IMR-90 (cell line): ENCODE data around the gene ZNF385C. TPM values are rescaled to one million over a fixed set of nuclear protein-coding genes. Genes with fewer than 3 reads are reported as not detected.

Source experiments
- ATAC-seq: fragments of 200-7000 bp; cut with Tn5 transposase; 2 replicates; pipeline ENCODE4 v1.9.1; 2020; ENCODE audit warnings: low read depth, mild to moderate bottlenecking, moderate library complexity
- BruUV-seq: library from RNA; stranded (reverse); fragments of 400-500 nt; replicated peaks from 2 replicates; lab custom pipeline; 2021; lab: Mats Ljungman, UMichigan
- CTCF ChIA-PET: fragments of 300-600 bp; formaldehyde crosslinking; extraction: SDS; loops from one replicate; lab custom pipeline; 2021; ENCODE audit warnings: antibody characterized with exemption; lab: Yijun Ruan, JAX
- POLR2A ChIA-PET: fragments of 300-600 bp; sonication (Branson Sonifier 250); formaldehyde crosslinking; loops from one replicate; lab custom pipeline; 2022; ENCODE audit warnings: antibody characterized with exemption; ENCODE audit not compliant: unreplicated experiment; lab: Charles Lee
- DNase-seq: peaks from one replicate; pipeline ENCODE4 v3.0.0; 2013
- H2AFZ ChIP-seq: replicated peaks from 2 replicates; pipeline ENCODE3; 2013; ENCODE audit warnings: low read length, mild to moderate bottlenecking; ENCODE audit not compliant: poor library complexity
- H2AK5ac ChIP-seq: 2 replicates; pipeline ENCODE4 v1.6.1; 2013; ENCODE audit warnings: low read depth, low read length, inconsistent platforms
- H2AK9ac ChIP-seq: replicated peaks from 2 replicates; pipeline ENCODE3; 2013; ENCODE audit warnings: mild to moderate bottlenecking, low read depth, low read length, moderate library complexity; ENCODE audit not compliant: poor library complexity
- H2BK120ac ChIP-seq: 2 replicates; pipeline ENCODE4 v1.6.1; 2013; ENCODE audit warnings: low read depth, low read length, inconsistent platforms
- H2BK15ac ChIP-seq: 3 replicates; pipeline ENCODE4 v1.6.1; 2013; ENCODE audit warnings: low read depth, low read length, inconsistent platforms
- H2BK20ac ChIP-seq: 2 replicates; pipeline ENCODE4 v1.6.1; 2013; ENCODE audit warnings: low read depth, mild to moderate bottlenecking, inconsistent platforms, low read length, moderate library complexity
- H2BK5ac ChIP-seq: 2 replicates; pipeline ENCODE4 v1.6.1; 2013; ENCODE audit warnings: mild to moderate bottlenecking, low read depth, low read length, inconsistent platforms; ENCODE audit not compliant: poor library complexity, severe bottlenecking
- H3K14ac ChIP-seq: replicated peaks from 2 replicates; pipeline ENCODE4 v1.6.1; 2013; ENCODE audit warnings: low read depth, low read length, inconsistent platforms
- H3K18ac ChIP-seq: 2 replicates; pipeline ENCODE4 v1.6.1; 2013; ENCODE audit warnings: low read depth, low read length, control low read depth
- H3K23ac ChIP-seq: 2 replicates; pipeline ENCODE4 v1.6.1; 2013; ENCODE audit warnings: low read depth, low read length, inconsistent platforms
- H3K27ac ChIP-seq: 2 replicates; pipeline ENCODE4 v1.5.1; 2013; ENCODE audit warnings: mild to moderate bottlenecking, control low read depth, low read length; ENCODE audit not compliant: insufficient read depth
- H3K27me3 ChIP-seq: 2 replicates; pipeline ENCODE4 v1.6.1; 2013; ENCODE audit warnings: low read length; ENCODE audit not compliant: control insufficient read depth, insufficient read depth
- H3K36me3 ChIP-seq: 2 replicates; pipeline ENCODE4 v1.6.1; 2013; ENCODE audit warnings: low read length, mixed read lengths; ENCODE audit not compliant: control insufficient read depth, insufficient read depth
- H3K4ac ChIP-seq: 2 replicates; pipeline ENCODE4 v1.6.1; 2013; ENCODE audit warnings: low read depth, low read length, inconsistent platforms
- H3K4me1 ChIP-seq: 2 replicates; pipeline ENCODE4 v1.6.1; 2013; ENCODE audit warnings: low read length, mixed read lengths; ENCODE audit not compliant: control insufficient read depth, insufficient read depth
- H3K4me2 ChIP-seq: 2 replicates; pipeline ENCODE4 v1.6.1; 2013; ENCODE audit warnings: low read depth, mild to moderate bottlenecking, control low read depth, low read length, moderate library complexity
- H3K4me3 ChIP-seq: 2 replicates; pipeline ENCODE4 v1.5.1; 2013; ENCODE audit warnings: low read depth, mild to moderate bottlenecking, control low read depth, low read length, moderate library complexity; ENCODE audit not compliant: insufficient read depth
- H3K56ac ChIP-seq: 2 replicates; pipeline ENCODE4 v1.6.1; 2013; ENCODE audit warnings: low read length, inconsistent platforms; ENCODE audit not compliant: insufficient read depth; ENCODE audit errors: extremely low read depth
- H3K79me1 ChIP-seq, 2 experiments: 2 replicates each; pipeline ENCODE4 v1.6.1; 2013; ENCODE audit warnings: low read length in 2 of 2, inconsistent platforms in 1 of 2, low read depth in 1 of 2
- H3K9ac ChIP-seq: 2 replicates; pipeline ENCODE4 v1.6.1; 2013; ENCODE audit warnings: low read depth, low read length, control low read depth
- H3K9me1 ChIP-seq: 2 replicates; pipeline ENCODE4 v1.6.1; 2013; ENCODE audit warnings: low read length, inconsistent platforms; ENCODE audit not compliant: insufficient read depth
- H3K9me3 ChIP-seq: 2 replicates; pipeline ENCODE4 v1.6.1; 2013; ENCODE audit warnings: low read length; ENCODE audit not compliant: control insufficient read depth, insufficient read depth
- H4K20me1 ChIP-seq: 2 replicates; pipeline ENCODE4 v1.6.1; 2013; ENCODE audit warnings: low read length, inconsistent platforms; ENCODE audit not compliant: insufficient read depth
- H4K5ac ChIP-seq: 2 replicates; pipeline ENCODE4 v1.6.1; 2013; ENCODE audit warnings: mild to moderate bottlenecking, low read depth, low read length, control low read depth
- H4K8ac ChIP-seq, 2 experiments: 2 replicates each; pipeline ENCODE4 v1.6.1; 2013; ENCODE audit warnings: low read depth in 2 of 2, low read length in 2 of 2, control low read depth in 1 of 2, inconsistent platforms in 1 of 2
- H4K91ac ChIP-seq: 2 replicates; pipeline ENCODE4 v1.6.1; 2013; ENCODE audit warnings: low read depth, low read length, inconsistent platforms; ENCODE audit not compliant: insufficient read depth
- BHLHE40 ChIP-seq: fragments of 150-350 bp; IDR thresholded peaks from 2 replicates; pipeline ENCODE4 v1.6.1; 2016; ENCODE audit warnings: mild to moderate bottlenecking, low read depth, low read length
- CEBPB ChIP-seq: IDR thresholded peaks from 2 replicates; pipeline ENCODE4 v1.6.1; 2012; ENCODE audit warnings: low read depth, low read length, improper control_type of control experiment
- CHD1 ChIP-seq: IDR thresholded peaks from 2 replicates; pipeline ENCODE4 v1.6.1; 2012; ENCODE audit warnings: low read depth, low read length, improper control_type of control experiment
- FOS ChIP-seq: fragments of 150-350 bp; IDR thresholded peaks from 2 replicates; pipeline ENCODE4 v1.6.1; 2016; ENCODE audit warnings: low read depth, low read length
- MAFK ChIP-seq: IDR thresholded peaks from 2 replicates; pipeline ENCODE4 v1.6.1; 2012; ENCODE audit warnings: low read depth, low read length, improper control_type of control experiment
- MAZ ChIP-seq: IDR thresholded peaks from 2 replicates; pipeline ENCODE4 v1.6.1; 2012; ENCODE audit warnings: low read depth, mild to moderate bottlenecking, low read length, improper control_type of control experiment, moderate library complexity, borderline replicate concordance
- MXI1 ChIP-seq: IDR thresholded peaks from 2 replicates; pipeline ENCODE4 v1.6.1; 2012; ENCODE audit warnings: low read depth, mild to moderate bottlenecking, low read length, moderate library complexity, borderline replicate concordance
- NFE2L2 ChIP-seq: fragments of 150-350 bp; IDR thresholded peaks from 2 replicates; pipeline ENCODE4 v1.6.1; 2016; ENCODE audit warnings: low read depth, mild to moderate bottlenecking, low read length
- POLR2A ChIP-seq: IDR thresholded peaks from 2 replicates; pipeline ENCODE4 v1.6.1; 2012; ENCODE audit warnings: mild to moderate bottlenecking, low read depth, low read length
- RAD21 ChIP-seq: IDR thresholded peaks from 2 replicates; pipeline ENCODE4 v1.6.1; 2012; ENCODE audit warnings: low read length, improper control_type of control experiment
- RCOR1 ChIP-seq: IDR thresholded peaks from 2 replicates; pipeline ENCODE4 v1.6.1; 2012; ENCODE audit warnings: mild to moderate bottlenecking, low read length, improper control_type of control experiment; ENCODE audit not compliant: insufficient replicate concordance
- RFX5 ChIP-seq: IDR thresholded peaks from 2 replicates; pipeline ENCODE4 v1.8.0; 2012; ENCODE audit warnings: low read depth, mild to moderate bottlenecking, low read length, moderate library complexity
- SMC3 ChIP-seq: fragments of 150-350 bp; IDR thresholded peaks from 2 replicates; pipeline ENCODE4 v1.6.1; 2016; ENCODE audit warnings: low read depth, mild to moderate bottlenecking, antibody characterized with exemption, low read length, moderate library complexity
- WGBS, 2 experiments: methylation state at CpG; one replicate each; pipeline versions ENCODE4 v1.1.5 to v1.1.7; 2013; ENCODE audit warnings: missing lambda C conversion rate in 2 of 2; ENCODE audit not compliant: insufficient read length in 1 of 2; ENCODE audit errors: extremely low coverage in 2 of 2; 5-methylcytosine and 5-hydroxymethylcytosine counted together
- dilution Hi-C: fragments of 300-500 bp; cut with HindIII; formaldehyde crosslinking; loops from one replicate; pipeline ENCODE4 v1.14.3; 2018; ENCODE audit warnings: low sequenced_read_pairs; ENCODE audit not compliant: unreplicated experiment
- in situ Hi-C: fragments of 300-500 bp; cut with MboI; formaldehyde crosslinking; loops from 3 replicates; pipeline ENCODE4 v1.14.3; 2019; ENCODE audit warnings: low sequenced_read_pairs, inconsistent platforms, mixed read lengths
- intact Hi-C: fragments of 100-400 bp; cut with micrococcal nuclease; formaldehyde crosslinking; loops from 2 replicates; pipeline ENCODE4 v1.10.0; 2022
- polyA plus RNA-seq, 3 experiments: library from polyadenylated mRNA; depleted of rRNA; stranded (reverse); fragments of >200 nt; gene quantifications; 2 replicates each; pipeline ENCODE4 v1.2.3, GENCODE V29; 2012; ENCODE audit warnings: low replicate concordance in 1 of 3
- total RNA-seq: library from RNA; depleted of rRNA; stranded (reverse); fragments of >200 nt; gene quantifications from 2 replicates; pipeline ENCODE4 v1.2.3, GENCODE V29; 2012
- TF ChIP-seq, protein P1 (sequence below): conservative IDR thresholded peaks from 2 replicates; pipeline ENCODE4 v1.5.1; 2012; ENCODE audit warnings: mild to moderate bottlenecking, low read depth, low read length, improper control_type of control experiment
- TF ChIP-seq, protein P2 (sequence below): fragments of 150-350 bp; IDR thresholded peaks from 2 replicates; pipeline ENCODE4 v1.6.1; 2017; ENCODE audit warnings: mild to moderate bottlenecking, antibody characterized with exemption, low read length, low read depth
- TF ChIP-seq, protein P3 (sequence below): fragments of 150-350 bp; IDR thresholded peaks from 2 replicates; pipeline ENCODE4 v1.6.1; 2016; ENCODE audit warnings: low read depth, mild to moderate bottlenecking, low read length, moderate library complexity, borderline replicate concordance

The ZNF385C gene
- total and polyA plus RNA-seq, 2 of the 4 experiments (the other 2 are of a cell fraction), result not detected

DNA sequence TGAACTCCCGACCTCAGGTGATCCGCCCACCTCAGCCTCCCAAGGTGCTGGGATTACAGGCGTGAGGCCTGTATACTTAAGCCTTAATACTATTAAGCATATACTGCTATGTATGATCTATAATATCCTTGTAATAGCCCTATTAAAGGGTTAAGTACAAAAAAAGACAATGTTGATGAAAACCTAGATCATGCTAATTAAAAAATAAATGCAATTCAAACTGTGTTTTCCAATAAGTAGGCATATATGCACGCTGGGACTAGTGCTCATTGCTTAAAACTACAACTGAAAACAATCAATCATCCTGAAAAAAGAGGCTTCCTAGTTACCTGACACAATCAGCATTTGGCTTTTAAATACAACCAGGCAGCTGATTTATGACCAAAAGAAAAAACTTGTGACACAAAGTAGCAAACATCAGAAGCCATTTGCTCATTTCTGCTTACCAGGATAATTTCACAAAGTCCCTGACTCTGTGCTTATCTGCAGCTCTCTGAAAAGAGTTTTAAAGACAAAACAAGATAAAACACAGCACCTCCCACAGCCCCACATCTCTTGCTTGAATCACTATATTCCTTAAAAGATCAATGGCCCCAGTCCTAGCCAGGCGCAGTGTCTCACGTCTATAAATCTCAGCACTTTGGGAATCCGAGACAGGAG is 11.1 kb downstream of the ZNF385C start:
- in situ Hi-C loops, result no loop called here
- Histone ChIP-seq H3K56ac (no peak overlapping the region), H3K14ac (no peak overlapping the region), H3K79me1 (no peaks in the 10 kb centered on the region), H2BK120ac (no peak overlapping the region), H3K23ac (no peak overlapping the region), H2BK15ac (no peak overlapping the region), H3K9me3 (no peaks in the 10 kb centered on the region), H4K91ac (no peak overlapping the region), H4K8ac (no peak overlapping the region), H2AFZ (no peak overlapping the region), H3K4me3 (no peak overlapping the region), H2AK5ac (no peak overlapping the region), H3K9me1 (no peaks in the 10 kb centered on the region), H2BK5ac (no peak overlapping the region), H4K5ac (no peak overlapping the region), H3K36me3 (no peaks in the 10 kb centered on the region), H3K4ac (no peak overlapping the region), H3K27me3 (peaks cover 34% of the 10 kb centered on the region), H3K4me2 (no peak overlapping the region), H3K9ac (no peak overlapping the region), H3K18ac (no peak overlapping the region), H3K4me1 (no peaks in the 10 kb centered on the region), H4K20me1 (no peaks in the 10 kb centered on the region), H2BK20ac (no peak overlapping the region), H2AK9ac (no peak overlapping the region), H3K27ac (no peak overlapping the region)
- 0% methylated on average over 1 of the region's 7 CpGs; no CpG with 5 or more reads in 1 of the 2 experiments for WGBS, 2 experiments
- DNase-seq (no peak), ATAC-seq (no peak)
- dilution Hi-C loops, result no loop called here
- POLR2A ChIA-PET, result no interaction called here
- BruUV-seq, result no TSS peak
- CTCF ChIA-PET, result no interaction called here
- intact Hi-C loops, result no loop called here
- TF ChIP-seq POLR2A (no peak), NFE2L2 (no peak), MXI1 (no peak), CEBPB (no peak), RFX5 (no peak), MAFK (no peak), RCOR1 (no peak), RAD21 (no peak), CHD1 (no peak), MAZ (no peak), SMC3 (no peak), FOS (no peak), BHLHE40 (no peak)
- TF ChIP-seq, protein P1, sequence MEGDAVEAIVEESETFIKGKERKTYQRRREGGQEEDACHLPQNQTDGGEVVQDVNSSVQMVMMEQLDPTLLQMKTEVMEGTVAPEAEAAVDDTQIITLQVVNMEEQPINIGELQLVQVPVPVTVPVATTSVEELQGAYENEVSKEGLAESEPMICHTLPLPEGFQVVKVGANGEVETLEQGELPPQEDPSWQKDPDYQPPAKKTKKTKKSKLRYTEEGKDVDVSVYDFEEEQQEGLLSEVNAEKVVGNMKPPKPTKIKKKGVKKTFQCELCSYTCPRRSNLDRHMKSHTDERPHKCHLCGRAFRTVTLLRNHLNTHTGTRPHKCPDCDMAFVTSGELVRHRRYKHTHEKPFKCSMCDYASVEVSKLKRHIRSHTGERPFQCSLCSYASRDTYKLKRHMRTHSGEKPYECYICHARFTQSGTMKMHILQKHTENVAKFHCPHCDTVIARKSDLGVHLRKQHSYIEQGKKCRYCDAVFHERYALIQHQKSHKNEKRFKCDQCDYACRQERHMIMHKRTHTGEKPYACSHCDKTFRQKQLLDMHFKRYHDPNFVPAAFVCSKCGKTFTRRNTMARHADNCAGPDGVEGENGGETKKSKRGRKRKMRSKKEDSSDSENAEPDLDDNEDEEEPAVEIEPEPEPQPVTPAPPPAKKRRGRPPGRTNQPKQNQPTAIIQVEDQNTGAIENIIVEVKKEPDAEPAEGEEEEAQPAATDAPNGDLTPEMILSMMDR, result no peak
- TF ChIP-seq, protein P2, sequence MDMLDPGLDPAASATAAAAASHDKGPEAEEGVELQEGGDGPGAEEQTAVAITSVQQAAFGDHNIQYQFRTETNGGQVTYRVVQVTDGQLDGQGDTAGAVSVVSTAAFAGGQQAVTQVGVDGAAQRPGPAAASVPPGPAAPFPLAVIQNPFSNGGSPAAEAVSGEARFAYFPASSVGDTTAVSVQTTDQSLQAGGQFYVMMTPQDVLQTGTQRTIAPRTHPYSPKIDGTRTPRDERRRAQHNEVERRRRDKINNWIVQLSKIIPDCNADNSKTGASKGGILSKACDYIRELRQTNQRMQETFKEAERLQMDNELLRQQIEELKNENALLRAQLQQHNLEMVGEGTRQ, result no peak
- TF ChIP-seq, protein P3, sequence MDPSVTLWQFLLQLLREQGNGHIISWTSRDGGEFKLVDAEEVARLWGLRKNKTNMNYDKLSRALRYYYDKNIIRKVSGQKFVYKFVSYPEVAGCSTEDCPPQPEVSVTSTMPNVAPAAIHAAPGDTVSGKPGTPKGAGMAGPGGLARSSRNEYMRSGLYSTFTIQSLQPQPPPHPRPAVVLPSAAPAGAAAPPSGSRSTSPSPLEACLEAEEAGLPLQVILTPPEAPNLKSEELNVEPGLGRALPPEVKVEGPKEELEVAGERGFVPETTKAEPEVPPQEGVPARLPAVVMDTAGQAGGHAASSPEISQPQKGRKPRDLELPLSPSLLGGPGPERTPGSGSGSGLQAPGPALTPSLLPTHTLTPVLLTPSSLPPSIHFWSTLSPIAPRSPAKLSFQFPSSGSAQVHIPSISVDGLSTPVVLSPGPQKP, result no peak
